Left renal cortex interstitium (tissue), 4 donors: ENCODE measurements around the gene KCNIP3. TPM values are rescaled to one million over a fixed set of nuclear protein-coding genes. Genes with fewer than 3 reads are reported as not detected.

Experiments used
- DNase-seq, 4 donors: peaks; one replicate each; pipeline ENCODE4 v3.0.0-alpha.2; 2013; ENCODE audit warnings: low read depth in 4 of 4, low spot score in 2 of 4, missing footprints in 1 of 4
- polyA plus RNA-seq, 4 donors: library from polyadenylated mRNA; unstranded; fragments of 120-200 nt; gene quantifications; one replicate each; pipeline ENCODE4 v1.2.1, GENCODE V29; 2013; ENCODE audit not compliant: insufficient read length in 4 of 4

KCNIP3 gene
- polyA plus RNA-seq, 4 donors = 14.5 to 22.3 (median 16.9) TPM

GRCh38 chr2:95274291-95275150 lies 22.6 kb upstream of the KCNIP3 start, which contains the start of gene PROM2:
TSS of gene PROM2 (plus strand) at chr2:95274449. CDS start at chr2:95274586, 137 bp downstream.
- DNase-seq = peak in 1 of 4 donors; percentile 65

GRCh38 chr2:95275151-95275515 lies 22.0 kb upstream of the KCNIP3 start:
- no peak for DNase-seq

- no peak for DNase-seq
Measured at GRCh38 chr2:95275601-95276243, 21.4 kb upstream of the KCNIP3 start.

- DNase-seq = no peak
Measured at GRCh38 chr2:95276244-95276887, 20.8 kb upstream of the KCNIP3 start.

GRCh38 chr2:95276888-95277245 lies 20.3 kb upstream of the KCNIP3 start:
- no peak for DNase-seq

- no peak for DNase-seq
Measured at GRCh38 chr2:95277246-95277906, 19.8 kb upstream of the KCNIP3 start.

- DNase-seq = no peak
Measured at GRCh38 chr2:95278051-95278471, 19.1 kb upstream of the KCNIP3 start.

- no peak for DNase-seq
Measured at GRCh38 chr2:95278637-95279225, 18.4 kb upstream of the KCNIP3 start.

GRCh38 chr2:95279435-95280035 lies 17.6 kb upstream of the KCNIP3 start:
- no peak for DNase-seq

- no peak for DNase-seq
Measured at GRCh38 chr2:95281071-95281470, 16.1 kb upstream of the KCNIP3 start.

GRCh38 chr2:95281786-95282185 lies 15.4 kb upstream of the KCNIP3 start:
- DNase-seq = no peak

- no peak for DNase-seq
Measured at GRCh38 chr2:95282458-95282857, 14.7 kb upstream of the KCNIP3 start.

GRCh38 chr2:95283562-95283961 lies 13.6 kb upstream of the KCNIP3 start:
- DNase-seq = no peak

GRCh38 chr2:95284886-95285541 lies 12.1 kb upstream of the KCNIP3 start:
- no peak for DNase-seq

- no peak for DNase-seq
Measured at GRCh38 chr2:95285542-95285932, 11.6 kb upstream of the KCNIP3 start.

- DNase-seq = no peak
Measured at GRCh38 chr2:95287336-95287735, 9.8 kb upstream of the KCNIP3 start.

GRCh38 chr2:95287806-95288205 lies 9.3 kb upstream of the KCNIP3 start:
- DNase-seq = no peak

- no peak for DNase-seq
Measured at GRCh38 chr2:95289253-95289652, 7.9 kb upstream of the KCNIP3 start.

GRCh38 chr2:95291222-95291621 lies 5.9 kb upstream of the KCNIP3 start:
- no peak for DNase-seq
